H1 (cell line): ENCODE measurements around the gene GCK. TPM values are rescaled to one million over a fixed set of nuclear protein-coding genes. Genes with fewer than 3 reads are reported as not detected.
A peak's percentile ranks its signal among the peaks of the same experiment; 100 is the strongest.

ENCODE experiments used
- ASH2L ChIP-seq: fragments of 200-600, 300-600 bp; sonication (generic); IDR thresholded peaks from one replicate; pipeline ENCODE4 v1.7.1; 2017; ENCODE audit warnings: low read length
- CBX8 ChIP-seq: fragments of 300-800, 300-1000 bp; sonication (generic); IDR thresholded peaks from 2 replicates; pipeline ENCODE4 v1.7.1; 2016; ENCODE audit warnings: low read depth, low read length, borderline replicate concordance
- CEBPB ChIP-seq: IDR thresholded peaks from 2 replicates; pipeline ENCODE4 v1.6.1; 2012; ENCODE audit warnings: low read depth, low read length
- CHD7 ChIP-seq: fragments of 300-600 bp; sonication (generic); IDR thresholded peaks from 2 replicates; pipeline ENCODE4 v1.7.1; 2012; ENCODE audit warnings: low read length, moderate library complexity, mild to moderate bottlenecking, inconsistent platforms; ENCODE audit not compliant: insufficient replicate concordance
- CREB1 ChIP-seq: IDR thresholded peaks from 2 replicates; pipeline ENCODE4 v1.6.1; 2012; ENCODE audit warnings: inconsistent platforms
- CTBP2 ChIP-seq: IDR thresholded peaks from 2 replicates; pipeline ENCODE4 v1.7.0; 2011; ENCODE audit warnings: borderline replicate concordance, mild to moderate bottlenecking, moderate library complexity, mixed read lengths, low read length; ENCODE audit not compliant: insufficient read depth, insufficient read length
- KDM5A ChIP-seq: fragments of 200-600 bp; IDR thresholded peaks from 2 replicates; pipeline ENCODE4 v1.7.1; 2012; ENCODE audit warnings: mild to moderate bottlenecking, low read length, inconsistent platforms, mixed read lengths
- POLR2AphosphoS5 ChIP-seq: IDR thresholded peaks from 2 replicates; pipeline ENCODE4 v1.6.1; 2011; ENCODE audit warnings: low read depth, low read length
- SIRT6 ChIP-seq: IDR thresholded peaks from one replicate; pipeline ENCODE4 v1.7.1; 2012; ENCODE audit warnings: low read length, inconsistent platforms
- SP2 ChIP-seq: IDR thresholded peaks from 2 replicates; pipeline ENCODE4 v1.6.1; 2012; ENCODE audit warnings: mild to moderate bottlenecking, low read length, inconsistent platforms
- SP4 ChIP-seq: IDR thresholded peaks from 2 replicates; pipeline ENCODE4 v1.6.1; 2012; ENCODE audit warnings: low read length, inconsistent platforms
- TBP ChIP-seq: IDR thresholded peaks from 2 replicates; pipeline ENCODE4 v1.6.1; 2011; ENCODE audit warnings: low read depth, low read length, improper control_type of control experiment
- polyA plus RNA-seq, 7 experiments: library from polyadenylated mRNA; depleted of rRNA in 3 of 7; stranded (reverse) in 5 of 7; unstranded in 2 of 7; fragments of >200 nt in 5 of 7; fragments of 200-250 nt in 2 of 7; gene quantifications; 1 replicate in 5 of 7; 2 replicates in 1 of 7; 4 replicates in 1 of 7; pipeline versions ENCODE4 v1.2.1 to v1.2.3, GENCODE V29; 2011 to 2013; ENCODE audit warnings: missing spikeins in 2 of 7, mixed read lengths in 2 of 7
- total RNA-seq: library from RNA; stranded (reverse); fragmentation: NEBNext Ultra II Directional; extraction: Animal tissue kit (Norgen Biotek cat#: 25700); gene quantifications from 2 replicates; pipeline ENCODE4 v1.2.1, GENCODE V29; 2021

GCK gene
- total and polyA plus RNA-seq, 2 of the 8 experiments (the other 6 are each of a cell fraction or from before 2014, with no cell fraction given): 2.4 to 4.9 TPM

- TF ChIP-seq KDM5A (no peak), CEBPB (no peak), CBX8 (no peak), CTBP2 (no peak), POLR2AphosphoS5 (no peak), SIRT6 (no peak), CREB1 (peak; percentile 88), CHD7 (no peak), ASH2L (peak; percentile 64), TBP (peak; percentile 49; the same call in 1 of the 2 replicates), SP2 (peak; percentile 16; the same call in 1 of the 2 replicates), SP4 (peak; percentile 89; the same call in 1 of the 2 replicates)
These were observed 65.8 kb downstream of the GCK start, which contains the start of gene POLD2 (continued) for GRCh38 chr7:44123190-44124003.
